ENCODE data around the gene PFDN4.

- TF ChIP-seq, protein P1, sequence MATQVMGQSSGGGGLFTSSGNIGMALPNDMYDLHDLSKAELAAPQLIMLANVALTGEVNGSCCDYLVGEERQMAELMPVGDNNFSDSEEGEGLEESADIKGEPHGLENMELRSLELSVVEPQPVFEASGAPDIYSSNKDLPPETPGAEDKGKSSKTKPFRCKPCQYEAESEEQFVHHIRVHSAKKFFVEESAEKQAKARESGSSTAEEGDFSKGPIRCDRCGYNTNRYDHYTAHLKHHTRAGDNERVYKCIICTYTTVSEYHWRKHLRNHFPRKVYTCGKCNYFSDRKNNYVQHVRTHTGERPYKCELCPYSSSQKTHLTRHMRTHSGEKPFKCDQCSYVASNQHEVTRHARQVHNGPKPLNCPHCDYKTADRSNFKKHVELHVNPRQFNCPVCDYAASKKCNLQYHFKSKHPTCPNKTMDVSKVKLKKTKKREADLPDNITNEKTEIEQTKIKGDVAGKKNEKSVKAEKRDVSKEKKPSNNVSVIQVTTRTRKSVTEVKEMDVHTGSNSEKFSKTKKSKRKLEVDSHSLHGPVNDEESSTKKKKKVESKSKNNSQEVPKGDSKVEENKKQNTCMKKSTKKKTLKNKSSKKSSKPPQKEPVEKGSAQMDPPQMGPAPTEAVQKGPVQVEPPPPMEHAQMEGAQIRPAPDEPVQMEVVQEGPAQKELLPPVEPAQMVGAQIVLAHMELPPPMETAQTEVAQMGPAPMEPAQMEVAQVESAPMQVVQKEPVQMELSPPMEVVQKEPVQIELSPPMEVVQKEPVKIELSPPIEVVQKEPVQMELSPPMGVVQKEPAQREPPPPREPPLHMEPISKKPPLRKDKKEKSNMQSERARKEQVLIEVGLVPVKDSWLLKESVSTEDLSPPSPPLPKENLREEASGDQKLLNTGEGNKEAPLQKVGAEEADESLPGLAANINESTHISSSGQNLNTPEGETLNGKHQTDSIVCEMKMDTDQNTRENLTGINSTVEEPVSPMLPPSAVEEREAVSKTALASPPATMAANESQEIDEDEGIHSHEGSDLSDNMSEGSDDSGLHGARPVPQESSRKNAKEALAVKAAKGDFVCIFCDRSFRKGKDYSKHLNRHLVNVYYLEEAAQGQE (IDR thresholded peaks at IDR 0.05; ENCODE audit: borderline replicate concordance): no peak
- TF ChIP-seq, protein P2, sequence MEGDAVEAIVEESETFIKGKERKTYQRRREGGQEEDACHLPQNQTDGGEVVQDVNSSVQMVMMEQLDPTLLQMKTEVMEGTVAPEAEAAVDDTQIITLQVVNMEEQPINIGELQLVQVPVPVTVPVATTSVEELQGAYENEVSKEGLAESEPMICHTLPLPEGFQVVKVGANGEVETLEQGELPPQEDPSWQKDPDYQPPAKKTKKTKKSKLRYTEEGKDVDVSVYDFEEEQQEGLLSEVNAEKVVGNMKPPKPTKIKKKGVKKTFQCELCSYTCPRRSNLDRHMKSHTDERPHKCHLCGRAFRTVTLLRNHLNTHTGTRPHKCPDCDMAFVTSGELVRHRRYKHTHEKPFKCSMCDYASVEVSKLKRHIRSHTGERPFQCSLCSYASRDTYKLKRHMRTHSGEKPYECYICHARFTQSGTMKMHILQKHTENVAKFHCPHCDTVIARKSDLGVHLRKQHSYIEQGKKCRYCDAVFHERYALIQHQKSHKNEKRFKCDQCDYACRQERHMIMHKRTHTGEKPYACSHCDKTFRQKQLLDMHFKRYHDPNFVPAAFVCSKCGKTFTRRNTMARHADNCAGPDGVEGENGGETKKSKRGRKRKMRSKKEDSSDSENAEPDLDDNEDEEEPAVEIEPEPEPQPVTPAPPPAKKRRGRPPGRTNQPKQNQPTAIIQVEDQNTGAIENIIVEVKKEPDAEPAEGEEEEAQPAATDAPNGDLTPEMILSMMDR (IDR thresholded peaks at IDR 0.05; ENCODE audit: poor library complexity, severe bottlenecking): no peak
- TF ChIP-seq TAF1 (IDR thresholded peaks at IDR 0.05; ENCODE audit: low read depth) (no peak), MXI1 (conservative IDR thresholded peaks at IDR 0.05; ENCODE audit: poor library complexity, severe bottlenecking) (no peak), POLR2AphosphoS5 (IDR thresholded peaks at IDR 0.05) (no peak), SMC3 (conservative IDR thresholded peaks at IDR 0.05; ENCODE audit: poor library complexity) (no peak), EP300 (conservative IDR thresholded peaks at IDR 0.05; ENCODE audit: poor library complexity, severe bottlenecking) (no peak), EZH2 (IDR thresholded peaks at IDR 0.05; ENCODE audit: borderline replicate concordance, insufficient read depth, low read length, poor library complexity, severe bottlenecking) (no peak), RAD21 (conservative IDR thresholded peaks at IDR 0.05) (no peak)
Observed at GRCh38 chr20:54250691-54251090, 42.8 kb downstream of the PFDN4 start.

Data from neural cell (in vitro differentiated cells).